Neutrophil (primary cell): Measurements from ENCODE around the gene SECTM1.

ENCODE experiments used
- H3K27ac ChIP-seq: fragments of 200-600 bp; sonication (generic); 2 replicates; pipeline ENCODE4 v1.5.1; 2016; ENCODE audit warnings: mild to moderate bottlenecking, moderate library complexity
- H3K27me3 ChIP-seq: fragments of 200-600 bp; sonication (generic); 2 replicates; pipeline ENCODE4 v1.6.0; 2016; ENCODE audit warnings: mild to moderate bottlenecking
- H3K36me3 ChIP-seq: fragments of 200-600 bp; sonication (generic); 2 replicates; pipeline ENCODE4 v1.5.1; 2017
- H3K4me1 ChIP-seq, 2 experiments: fragments of 200-600 bp in 1 of 2; sonication (generic) in 1 of 2; 1 replicate in 1 of 2; 2 replicates in 1 of 2; pipeline versions ENCODE4 v1.5.1 to v1.6.1; 2013 to 2016; ENCODE audit warnings: low read depth in 1 of 2, low read length in 1 of 2, mild to moderate bottlenecking in 1 of 2, moderate library complexity in 1 of 2; ENCODE audit not compliant: control insufficient read depth in 1 of 2, insufficient read depth in 1 of 2
- H3K4me3 ChIP-seq, 2 experiments: fragments of 200-600 bp in 1 of 2; sonication (generic) in 1 of 2; 1 replicate in 1 of 2; 2 replicates in 1 of 2; pipeline ENCODE4 v1.5.1; 2013 to 2016; ENCODE audit warnings: low read depth in 1 of 2, low read length in 1 of 2, mild to moderate bottlenecking in 1 of 2, moderate library complexity in 1 of 2
- H3K9me3 ChIP-seq: fragments of 200-600 bp; sonication (generic); 2 replicates; pipeline ENCODE4 v1.5.1; 2016
- CTCF ChIP-seq: fragments of 200-600 bp; sonication (generic); IDR thresholded peaks from 2 replicates; pipeline ENCODE4 v1.5.1; 2016; ENCODE audit warnings: antibody characterized with exemption

SECTM1 gene

GRCh38 chr17:82310877-82311276 lies 22.7 kb downstream of the SECTM1 start:
- Histone ChIP-seq H3K27ac (no peak overlapping the region), H3K4me3 (no peak overlapping the region), H3K4me1 (peaks cover 7 to 16% of the 10 kb centered on the region in 2 experiments), H3K9me3 (no peaks in the 10 kb centered on the region), H3K36me3 (no peaks in the 10 kb centered on the region), H3K27me3 (peaks cover 48% of the 10 kb centered on the region)
- no peak for TF ChIP-seq CTCF

GRCh38 chr17:82309656-82310570 lies 23.7 kb downstream of the SECTM1 start:
- peaks cover 48% of the 10 kb centered on the region for H3K27me3 ChIP-seq
- H3K4me1 ChIP-seq, result peaks cover 0 to 7% of the 10 kb centered on the region in 2 experiments
- no peaks in the 10 kb centered on the region for H3K36me3 ChIP-seq
- TF ChIP-seq CTCF, result no peak
- no peak overlapping the region for H3K27ac ChIP-seq
- no peaks in the 10 kb centered on the region for H3K9me3 ChIP-seq
- no peak overlapping the region for H3K4me3 ChIP-seq

- TF ChIP-seq CTCF, result no peak
- peaks cover 3 to 4% of the 10 kb centered on the region in 2 experiments for H3K4me1 ChIP-seq
- no peak overlapping the region for H3K4me3 ChIP-seq
- H3K36me3 ChIP-seq, result no peaks in the 10 kb centered on the region
- H3K27ac ChIP-seq, result no peak overlapping the region
- no peaks in the 10 kb centered on the region for H3K9me3 ChIP-seq
- H3K27me3 ChIP-seq, result peaks cover 74% of the 10 kb centered on the region
These were observed 27.8 kb downstream of the SECTM1 start for GRCh38 chr17:82305727-82306300.

- Histone ChIP-seq H3K4me3 (no peak overlapping the region), H3K9me3 (no peaks in the 10 kb centered on the region), H3K27me3 (peaks cover 77% of the 10 kb centered on the region), H3K27ac (no peak overlapping the region), H3K4me1 (peaks cover 10% of the 10 kb centered on the region in 2 experiments), H3K36me3 (no peaks in the 10 kb centered on the region)
- TF ChIP-seq CTCF, result no peak
These were observed 28.5 kb downstream of the SECTM1 start for GRCh38 chr17:82304826-82305726.

GRCh38 chr17:82303944-82304808 lies 29.4 kb downstream of the SECTM1 start:
- Histone ChIP-seq H3K36me3 (no peaks in the 10 kb centered on the region), H3K4me1 (peaks cover 16 to 19% of the 10 kb centered on the region in 2 experiments), H3K4me3 (no peak overlapping the region), H3K27ac (no peak overlapping the region), H3K9me3 (no peaks in the 10 kb centered on the region), H3K27me3 (peaks cover 72% of the 10 kb centered on the region)
- no peak for TF ChIP-seq CTCF
